Ectodermal cell (in vitro differentiated cells): ENCODE results near the gene ACER1.

Experiments
- H3K27ac ChIP-seq: 2 replicates; pipeline ENCODE4 v1.7.0; 2013; ENCODE audit warnings: mild to moderate bottlenecking, low read depth, low read length; ENCODE audit not compliant: insufficient read depth, poor library complexity, severe bottlenecking
- H3K27me3 ChIP-seq: 2 replicates; pipeline ENCODE4 v1.7.0; 2013; ENCODE audit warnings: mild to moderate bottlenecking, low read length; ENCODE audit not compliant: insufficient read depth, control insufficient read depth, poor library complexity, severe bottlenecking
- H3K36me3 ChIP-seq: one replicate; pipeline ENCODE4 v1.7.0; 2013; ENCODE audit warnings: low read length; ENCODE audit not compliant: control insufficient read depth, insufficient read depth
- H3K4me1 ChIP-seq: one replicate; pipeline ENCODE4 v1.7.0; 2013; ENCODE audit warnings: low read length; ENCODE audit not compliant: control insufficient read depth, insufficient read depth
- H3K4me3 ChIP-seq: 2 replicates; pipeline ENCODE4 v1.7.0; 2013; ENCODE audit warnings: low read depth, low read length, control low read depth; ENCODE audit not compliant: insufficient read depth
- H3K9me3 ChIP-seq: 2 replicates; pipeline ENCODE4 v1.7.0; 2013; ENCODE audit warnings: mild to moderate bottlenecking, low read length, moderate library complexity; ENCODE audit not compliant: control insufficient read depth
- WGBS, 2 experiments: methylation state at CpG; one replicate each; pipeline ENCODE4 v1.1.7; 2013; ENCODE audit warnings: missing lambda C conversion rate in 2 of 2; 5-methylcytosine and 5-hydroxymethylcytosine counted together

The ACER1 gene

DNA sequence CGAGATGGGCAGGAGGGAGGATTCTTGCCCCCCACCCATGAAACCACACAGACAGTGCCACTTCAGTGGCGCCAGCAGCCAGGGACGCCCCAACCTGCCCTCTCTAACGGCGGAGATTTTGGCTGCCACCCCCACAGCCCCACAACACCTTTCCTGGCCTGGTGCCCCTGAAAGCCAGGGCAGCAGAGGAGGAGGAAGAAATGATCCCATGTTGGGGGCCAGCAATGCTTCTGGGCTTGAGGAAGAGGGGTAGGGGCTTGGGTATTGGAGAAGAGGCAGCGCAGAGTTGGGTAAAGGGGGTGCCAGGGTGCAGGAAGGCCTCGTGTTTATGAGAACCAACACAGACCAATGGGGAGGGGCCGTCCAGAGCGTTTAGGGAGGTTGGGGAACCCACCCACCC, 55.4 kb downstream of the ACER1 start:
- WGBS, 2 experiments = 92 to 93% methylated on average over 9 of the region's 9 CpGs
- H3K36me3 ChIP-seq = no peaks in the 10 kb centered on the region
- no peak overlapping the region for H3K27ac ChIP-seq
- no peaks in the 10 kb centered on the region for H3K9me3 ChIP-seq
- no peak overlapping the region for H3K4me3 ChIP-seq
- no peaks in the 10 kb centered on the region for H3K27me3 ChIP-seq
- peaks cover 44% of the 10 kb centered on the region for H3K4me1 ChIP-seq

DNA sequence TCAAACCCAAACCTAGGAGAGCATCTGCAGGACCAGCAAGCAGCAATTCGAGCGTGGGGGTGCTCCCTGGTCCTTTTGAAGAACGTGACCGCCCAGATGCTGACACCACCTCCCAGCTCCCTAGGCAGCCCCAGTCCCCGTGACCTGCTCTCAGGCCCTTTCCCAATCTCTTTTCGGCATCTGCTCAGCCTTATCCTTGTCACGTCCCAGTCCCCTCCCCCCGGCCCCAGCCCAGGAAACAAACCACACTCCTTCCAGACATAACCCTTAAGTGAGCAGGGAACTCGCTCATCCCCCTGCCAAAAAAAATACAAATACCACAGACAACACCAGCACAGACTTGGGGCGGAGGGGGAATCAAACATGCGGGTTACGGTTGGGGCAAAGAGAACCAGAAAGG, 57.0 kb downstream of the ACER1 start:
- no peak overlapping the region for H3K27ac ChIP-seq
- H3K4me3 ChIP-seq = no peak overlapping the region
- WGBS, 2 experiments = 88 to 90% methylated on average over 12 of the region's 12 CpGs
- H3K4me1 ChIP-seq = peaks cover 61% of the 10 kb centered on the region
- H3K27me3 ChIP-seq = no peaks in the 10 kb centered on the region
- H3K36me3 ChIP-seq = no peaks in the 10 kb centered on the region
- H3K9me3 ChIP-seq = no peaks in the 10 kb centered on the region

DNA sequence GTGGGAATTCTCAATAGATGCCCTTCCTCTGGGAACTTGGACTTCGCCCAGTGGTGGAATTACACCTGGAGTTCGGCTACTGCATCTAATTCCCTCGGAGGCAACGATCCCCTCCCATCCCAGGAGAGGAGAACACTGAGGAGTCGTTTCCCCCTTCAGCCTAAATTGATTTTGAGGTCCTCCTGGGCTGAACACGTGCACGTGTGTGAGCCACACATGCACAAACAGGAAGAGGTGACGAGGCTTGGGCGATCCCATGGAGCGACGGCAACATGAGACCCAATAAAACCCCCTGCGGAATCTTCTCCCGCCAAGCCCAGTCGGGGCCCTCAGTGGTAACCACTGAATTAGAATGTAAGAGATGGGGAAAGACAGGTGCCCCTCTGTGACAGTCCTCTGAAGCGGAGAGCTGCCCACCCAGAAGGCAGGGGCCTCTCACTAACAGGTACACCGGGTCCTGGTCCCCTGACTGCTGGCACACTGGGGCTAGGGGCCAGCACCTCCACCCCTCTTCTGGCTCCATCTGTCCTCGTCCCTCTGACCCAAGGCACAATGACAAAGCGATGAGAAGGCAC, 58.2 kb downstream of the ACER1 start:
- Histone ChIP-seq H3K36me3 (peaks cover 1% of the 10 kb centered on the region), H3K27ac (no peak overlapping the region), H3K9me3 (no peaks in the 10 kb centered on the region), H3K27me3 (no peaks in the 10 kb centered on the region), H3K4me1 (peaks cover 63% of the 10 kb centered on the region), H3K4me3 (no peak overlapping the region)
- WGBS, 2 experiments = 93 to 94% methylated on average over 18 of the region's 18 CpGs

DNA sequence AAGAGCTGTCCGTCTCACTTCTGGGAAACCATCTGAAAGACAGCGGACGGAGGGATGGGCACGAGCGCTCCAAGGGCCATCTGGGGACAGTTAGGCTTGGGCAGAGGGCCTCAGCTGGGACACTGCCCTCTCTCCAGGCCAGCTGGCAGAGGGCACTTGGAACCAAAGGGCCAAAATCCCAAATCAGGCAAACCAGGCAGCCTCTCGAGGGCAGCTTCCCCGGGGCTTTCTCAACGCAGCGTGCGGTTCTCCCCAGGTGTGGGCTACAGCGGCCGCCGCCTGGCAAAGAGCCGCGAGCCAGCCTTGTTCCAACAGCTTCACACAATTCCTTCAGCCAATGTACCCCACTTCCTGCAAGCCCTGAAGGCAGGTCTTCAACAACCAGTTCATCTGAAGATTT, 58.7 kb downstream of the ACER1 start:
- Histone ChIP-seq H3K4me1 (peaks cover 63% of the 10 kb centered on the region), H3K27ac (no peak overlapping the region), H3K27me3 (no peaks in the 10 kb centered on the region), H3K9me3 (no peaks in the 10 kb centered on the region), H3K36me3 (peaks cover 6% of the 10 kb centered on the region), H3K4me3 (no peak overlapping the region)
- WGBS, 2 experiments = 94 to 95% methylated on average over 15 of the region's 15 CpGs

DNA sequence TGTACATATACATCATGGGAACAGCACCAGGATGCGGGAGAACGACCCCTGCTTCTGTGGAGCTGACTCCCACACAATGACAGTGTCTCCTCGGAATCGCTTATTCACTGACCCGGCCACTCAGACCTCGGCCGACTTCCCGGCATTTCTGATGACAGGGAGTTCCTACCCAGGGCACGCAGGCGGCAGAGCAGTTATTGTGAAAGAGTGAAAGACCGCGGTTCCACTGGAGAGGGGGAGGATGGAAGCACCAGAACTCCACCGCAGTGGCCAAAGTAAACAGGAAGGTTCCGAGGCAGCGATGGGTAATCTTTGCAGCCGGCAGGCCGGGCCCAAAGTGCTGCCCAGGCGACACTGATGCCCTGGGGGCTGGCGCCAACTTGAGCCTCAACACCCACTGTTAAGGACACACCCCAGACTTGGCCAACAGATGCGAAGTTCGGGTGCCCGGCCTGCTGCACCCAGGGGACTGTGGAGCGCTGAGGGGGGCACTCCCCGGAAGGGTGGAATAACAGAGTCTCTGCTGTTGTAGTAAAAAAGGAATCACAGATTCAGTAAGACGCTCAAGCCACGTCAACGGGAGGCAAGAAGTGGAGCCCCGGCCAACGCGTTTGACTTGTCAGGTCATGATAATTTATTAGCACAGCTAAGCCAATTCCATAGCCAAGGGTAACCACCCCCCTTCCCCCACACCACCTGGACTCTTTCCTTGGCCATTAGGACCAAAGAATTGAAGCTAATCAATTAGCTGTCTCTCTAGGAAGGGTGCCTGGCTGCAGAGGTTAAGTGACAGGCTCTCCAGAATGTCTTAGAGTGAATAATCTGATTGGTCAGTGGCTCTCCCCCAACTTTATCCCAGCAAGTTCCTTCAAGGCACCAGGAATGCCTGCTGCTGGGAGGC, 59.5 kb downstream of the ACER1 start:
- WGBS, 2 experiments = 81 to 83% methylated on average over 30 of the region's 30 CpGs
- no peak overlapping the region for H3K27ac ChIP-seq
- no peaks in the 10 kb centered on the region for H3K9me3 ChIP-seq
- H3K4me1 ChIP-seq = peaks cover 63% of the 10 kb centered on the region
- H3K36me3 ChIP-seq = peaks cover 12% of the 10 kb centered on the region
- H3K4me3 ChIP-seq = no peak overlapping the region
- no peaks in the 10 kb centered on the region for H3K27me3 ChIP-seq

DNA sequence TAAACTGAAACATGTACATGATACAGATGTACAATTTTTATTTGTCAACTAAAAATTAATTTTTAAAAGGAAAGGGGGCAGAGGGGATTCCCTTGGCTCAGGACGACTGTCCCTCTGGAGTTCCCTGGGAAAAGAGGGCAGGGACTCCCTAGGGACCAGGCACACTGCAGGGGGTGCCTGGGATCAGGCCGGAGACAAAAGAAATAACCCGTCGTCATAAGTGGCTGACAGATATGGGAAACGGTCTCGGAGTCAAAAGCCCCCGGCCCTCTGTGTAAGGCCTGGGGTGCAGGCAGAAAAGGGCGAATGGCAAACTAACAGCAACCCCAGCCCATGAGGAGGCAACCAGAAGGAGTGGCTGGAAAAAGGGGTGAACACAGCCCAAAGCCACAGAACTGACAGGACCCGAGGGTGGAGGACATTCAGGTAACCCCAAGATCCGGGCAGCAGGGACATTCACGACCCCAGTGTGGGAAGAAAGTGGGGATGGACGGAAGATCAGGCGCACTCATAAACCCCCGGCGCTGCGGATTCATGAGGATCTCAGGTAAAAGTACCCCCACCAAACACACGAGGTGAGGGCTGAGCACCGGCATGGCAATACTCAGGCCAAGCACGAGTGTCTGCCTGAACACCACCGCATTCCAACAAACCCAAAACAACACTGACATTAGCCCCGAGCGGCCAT, 60.4 kb downstream of the ACER1 start:
- 71 to 76% methylated on average over 22 of the region's 22 CpGs for WGBS, 2 experiments
- H3K4me1 ChIP-seq = peaks cover 54% of the 10 kb centered on the region
- peaks cover 14% of the 10 kb centered on the region for H3K36me3 ChIP-seq

DNA sequence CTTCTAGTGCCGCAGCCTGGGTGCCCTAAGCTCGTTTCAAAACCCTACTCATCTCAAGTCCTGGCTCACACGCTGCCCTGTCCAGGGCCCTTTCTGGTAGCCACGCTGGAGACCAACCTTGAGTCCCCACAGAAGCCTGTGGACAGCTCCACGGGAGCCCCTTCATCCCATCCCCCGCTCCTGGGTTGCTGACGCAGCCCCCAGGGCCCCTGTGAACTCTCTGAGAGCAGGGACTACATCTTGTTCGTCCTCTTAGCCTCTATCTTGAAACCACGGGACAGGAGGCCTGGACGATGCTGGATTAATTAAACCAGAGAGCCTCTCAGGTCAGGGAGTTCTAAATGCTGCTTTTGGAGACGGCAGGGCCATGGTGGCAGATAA, 61.0 kb downstream of the ACER1 start:
- no peaks in the 10 kb centered on the region for H3K27me3 ChIP-seq
- H3K36me3 ChIP-seq = peaks cover 14% of the 10 kb centered on the region
- H3K4me1 ChIP-seq = peaks cover 48% of the 10 kb centered on the region
- no peaks in the 10 kb centered on the region for H3K9me3 ChIP-seq
- WGBS, 2 experiments = 66 to 70% methylated on average over 11 of the region's 11 CpGs
- peak overlapping the region; percentile 58 for H3K27ac ChIP-seq
- H3K4me3 ChIP-seq = no peak overlapping the region

More for the DNA sequence above, 60.4 kb downstream of the ACER1 start:
- H3K4me3 ChIP-seq = no peak overlapping the region
- H3K27me3 ChIP-seq = no peaks in the 10 kb centered on the region
- no peak overlapping the region for H3K27ac ChIP-seq
- H3K9me3 ChIP-seq = no peaks in the 10 kb centered on the region

DNA sequence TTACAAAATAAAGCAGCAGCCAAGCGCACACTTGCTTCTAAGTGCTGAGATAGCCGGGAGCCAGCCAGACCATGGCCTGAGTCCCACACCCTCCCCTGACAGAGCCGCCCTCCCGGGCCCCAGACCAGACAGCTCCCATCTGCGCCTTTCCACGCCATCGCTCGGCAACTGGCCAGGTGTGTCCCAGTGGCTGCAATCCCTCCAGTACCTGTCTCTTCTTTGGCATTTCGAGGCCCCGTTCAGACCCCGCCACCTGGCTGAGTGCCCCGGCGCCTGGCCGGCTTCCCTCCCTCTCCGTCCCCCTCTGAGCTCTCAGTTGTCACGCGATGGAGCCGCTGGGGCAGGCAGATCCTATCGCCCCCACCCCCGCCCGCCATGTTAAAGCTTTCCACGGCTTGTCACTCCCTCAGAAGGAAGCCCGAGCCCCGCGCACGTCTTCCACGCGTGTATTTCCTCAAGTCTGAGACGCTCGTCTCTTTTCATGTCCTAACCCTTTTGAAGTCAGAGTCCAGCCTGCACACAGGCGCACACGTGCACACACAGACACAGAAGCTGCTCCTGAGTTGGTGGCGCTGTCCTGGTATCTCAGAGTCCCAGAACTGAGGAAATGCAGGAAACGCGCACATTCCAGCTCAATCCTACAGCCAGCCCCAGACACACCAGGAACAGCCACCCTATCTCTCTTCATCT, 61.5 kb downstream of the ACER1 start:
- no peak overlapping the region for H3K4me3 ChIP-seq
- H3K27ac ChIP-seq = peak overlapping the region; percentile 58
- WGBS, 2 experiments = 82% methylated on average over 35 of the region's 35 CpGs
- peaks cover 47% of the 10 kb centered on the region for H3K4me1 ChIP-seq
- no peaks in the 10 kb centered on the region for H3K27me3 ChIP-seq
- H3K9me3 ChIP-seq = no peaks in the 10 kb centered on the region
- peaks cover 14% of the 10 kb centered on the region for H3K36me3 ChIP-seq

DNA sequence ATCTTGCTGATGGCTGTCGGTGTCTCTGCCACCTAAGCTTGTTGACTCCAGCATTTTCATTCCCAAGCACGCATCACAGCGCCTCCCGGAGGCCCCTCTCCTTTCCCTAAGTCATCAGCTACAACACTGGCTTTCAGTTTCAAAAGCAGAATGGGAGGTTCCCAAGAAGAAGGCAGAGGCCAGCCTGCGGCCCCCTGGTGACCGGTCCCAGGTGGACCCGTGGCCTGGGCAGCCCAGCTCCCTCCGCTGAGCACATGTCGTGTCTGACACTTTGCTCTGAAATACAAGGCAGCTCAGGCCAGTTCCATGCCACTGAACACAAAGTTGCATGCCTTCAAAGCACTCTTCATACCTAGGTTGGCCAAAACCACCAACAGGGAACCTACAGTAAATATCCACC, 62.2 kb downstream of the ACER1 start:
- H3K27ac ChIP-seq = no peak overlapping the region
- peaks cover 41% of the 10 kb centered on the region for H3K4me1 ChIP-seq
- no peak overlapping the region for H3K4me3 ChIP-seq

DNA sequence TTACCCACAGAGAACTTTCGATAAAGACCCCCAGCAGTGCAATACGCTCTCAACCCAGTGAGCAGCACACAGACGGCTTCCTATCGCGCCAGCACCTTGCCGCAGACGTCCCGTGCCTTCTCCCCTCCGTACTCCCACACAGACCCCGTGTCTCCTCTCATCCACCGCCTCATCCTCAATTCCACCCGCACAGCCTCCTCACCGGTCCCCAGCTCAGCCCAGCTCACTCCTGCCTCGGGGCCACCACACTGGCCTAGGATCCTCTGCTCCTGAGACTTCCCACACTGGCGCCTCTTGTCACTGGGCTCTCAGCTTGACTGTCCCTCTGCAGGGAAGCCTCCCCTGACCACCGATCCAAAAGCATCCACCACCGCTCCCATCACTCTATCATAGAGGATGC, 62.6 kb downstream of the ACER1 start:
- Histone ChIP-seq H3K4me3 (no peak overlapping the region), H3K4me1 (peaks cover 37% of the 10 kb centered on the region), H3K36me3 (peaks cover 14% of the 10 kb centered on the region), H3K27ac (no peak overlapping the region), H3K9me3 (no peaks in the 10 kb centered on the region), H3K27me3 (no peaks in the 10 kb centered on the region)
- 94 to 95% methylated on average over 17 of the region's 17 CpGs for WGBS, 2 experiments

More for the DNA sequence above, 62.2 kb downstream of the ACER1 start:
- no peaks in the 10 kb centered on the region for H3K27me3 ChIP-seq
- peaks cover 14% of the 10 kb centered on the region for H3K36me3 ChIP-seq
- WGBS, 2 experiments = 78 to 83% methylated on average over 9 of the region's 9 CpGs
- H3K9me3 ChIP-seq = no peaks in the 10 kb centered on the region
